Upper lobe of left lung (tissue), 4 donors: ENCODE measurements around the gene SLC25A6.

Experiments used
- CTCF ChIP-seq, 6 experiments: fragments of 450-650 bp in 4 of 6; fragments of 200-600 bp in 2 of 6; sonication (generic) in 2 of 6; IDR thresholded peaks; one replicate each; pipeline ENCODE4 v1.5.1; 2016 to 2019; ENCODE audit warnings: antibody characterized with exemption in 6 of 6
- POLR2A ChIP-seq, 4 donors: fragments of 450-650 bp; IDR thresholded peaks; one replicate each; pipeline ENCODE4 v1.5.1; 2016 to 2017; ENCODE audit warnings: antibody characterized with exemption in 4 of 4, mild to moderate bottlenecking in 2 of 4
- POLR2AphosphoS5 ChIP-seq, 2 donors: sonication (generic); formaldehyde crosslinking; IDR thresholded peaks; one replicate each; pipeline ENCODE4 v1.5.1; 2017; ENCODE audit warnings: antibody characterized with exemption in 2 of 2

- TF ChIP-seq POLR2A (IDR thresholded peaks at IDR 0.05) = no peak
- TF ChIP-seq CTCF (IDR thresholded peaks at IDR 0.05) = no peak
- no peak for TF ChIP-seq POLR2AphosphoS5 (IDR thresholded peaks at IDR 0.05)
These were observed 15.1 kb upstream of the SLC25A6 start for GRCh38 chrX:1407035-1407434.
